Colonic mucosa (tissue), 4 donors: ENCODE measurements around the gene RPGRIP1L. TPM values are rescaled to one million over a fixed set of nuclear protein-coding genes. Genes with fewer than 3 reads are reported as not detected.

Experiments
- DNase-seq: peaks from one replicate; pipeline ENCODE4 v3.0.0-alpha.2; 2020
- H3K27ac ChIP-seq: fragments of 200-600 bp; one replicate; pipeline ENCODE4 v1.8.0; 2021
- H3K27me3 ChIP-seq: fragments of 200-600 bp; one replicate; pipeline ENCODE4 v1.8.0; 2021
- H3K36me3 ChIP-seq: fragments of 200-600 bp; one replicate; pipeline ENCODE4 v1.8.0; 2021
- H3K4me1 ChIP-seq: fragments of 200-600 bp; one replicate; pipeline ENCODE4 v1.8.0; 2021; ENCODE audit warnings: mild to moderate bottlenecking
- H3K4me3 ChIP-seq: fragments of 200-600 bp; one replicate; pipeline ENCODE4 v1.8.0; 2021
- H3K9ac ChIP-seq, 2 donors: one replicate each; pipeline ENCODE4 v1.7.0; 2013; ENCODE audit warnings: control low read depth in 2 of 2, low read depth in 2 of 2, low read length in 2 of 2
- H3K9me3 ChIP-seq: fragments of 200-600 bp; one replicate; pipeline ENCODE4 v1.8.0; 2021
- CTCF ChIP-seq: fragments of 200-600 bp; IDR thresholded peaks from one replicate; pipeline ENCODE4 v1.8.0; 2022; ENCODE audit warnings: antibody characterized with exemption, mild to moderate bottlenecking
- intact Hi-C: fragments of 100-400 bp; cut with DNase I; formaldehyde crosslinking; loops from one replicate; pipeline ENCODE4 v1.14.1; 2022
- total RNA-seq, 2 donors: library from RNA; stranded (reverse); fragmentation: NEBNext Ultra II Directional in 1 of 2; extraction: Animal tissue kit (Norgen Biotek cat#: 25700) in 1 of 2; gene quantifications; one replicate each; pipeline ENCODE4 v1.2.1, GENCODE V29; 2021
- donor health status: healthy.
- donor health status: DM: no; HTN: no; CAD: no.
- donor health status: DM: no; HTN: no; CAD: no.

Gene RPGRIP1L
- total RNA-seq, 2 donors from 2014 or later: 1.6 to 5.5 TPM

GRCh38 chr16:53643474-53643873 lies 60.2 kb downstream of the RPGRIP1L start:
- Histone ChIP-seq H3K36me3 (no peaks in the 10 kb centered on the region), H3K27ac (no peak overlapping the region), H3K9me3 (no peaks in the 10 kb centered on the region), H3K27me3 (no peaks in the 10 kb centered on the region), H3K9ac (no peak overlapping the region), H3K4me1 (no peaks in the 10 kb centered on the region), H3K4me3 (no peak overlapping the region)
- intact Hi-C loops: no loop called here
- TF ChIP-seq CTCF: no peak
- DNase-seq: no peak

- Histone ChIP-seq H3K9me3 (no peaks in the 10 kb centered on the region), H3K36me3 (no peaks in the 10 kb centered on the region), H3K27ac (no peak overlapping the region), H3K4me1 (no peaks in the 10 kb centered on the region), H3K27me3 (no peaks in the 10 kb centered on the region), H3K4me3 (no peak overlapping the region), H3K9ac (no peak overlapping the region)
- no peak for TF ChIP-seq CTCF
- no peak for DNase-seq
- intact Hi-C loops: no loop called here
These were observed 61.6 kb downstream of the RPGRIP1L start for GRCh38 chr16:53642094-53642493.

GRCh38 chr16:53636978-53637377 lies 66.7 kb downstream of the RPGRIP1L start:
- H3K4me1 ChIP-seq: no peaks in the 10 kb centered on the region
- H3K27me3 ChIP-seq: no peaks in the 10 kb centered on the region
- no peaks in the 10 kb centered on the region for H3K9me3 ChIP-seq
- no peak overlapping the region for H3K27ac ChIP-seq
- TF ChIP-seq CTCF: no peak
- no peak overlapping the region for H3K4me3 ChIP-seq
- no peak for DNase-seq
- intact Hi-C loops: no loop called here
- H3K9ac ChIP-seq: no peak overlapping the region
- no peaks in the 10 kb centered on the region for H3K36me3 ChIP-seq

- Histone ChIP-seq H3K36me3 (no peaks in the 10 kb centered on the region), H3K4me3 (no peak overlapping the region), H3K4me1 (no peaks in the 10 kb centered on the region), H3K27me3 (no peaks in the 10 kb centered on the region), H3K27ac (no peak overlapping the region), H3K9ac (no peak overlapping the region), H3K9me3 (no peaks in the 10 kb centered on the region)
- intact Hi-C loops: no loop called here
- DNase-seq: no peak
- TF ChIP-seq CTCF: no peak
These were observed 71.1 kb downstream of the RPGRIP1L start for GRCh38 chr16:53632526-53632925.

- no peaks in the 10 kb centered on the region for H3K36me3 ChIP-seq
- no peak overlapping the region for H3K9ac ChIP-seq
- no peaks in the 10 kb centered on the region for H3K4me1 ChIP-seq
- no peak overlapping the region for H3K4me3 ChIP-seq
- no peak for DNase-seq
- intact Hi-C loops: no loop called here
- H3K27ac ChIP-seq: no peak overlapping the region
- no peaks in the 10 kb centered on the region for H3K27me3 ChIP-seq
- H3K9me3 ChIP-seq: no peaks in the 10 kb centered on the region
- no peak for TF ChIP-seq CTCF
These were observed 72.2 kb downstream of the RPGRIP1L start for GRCh38 chr16:53631236-53632025.
